ENCODE measurements around the gene SEZ6. TPM values are rescaled to one million over a fixed set of nuclear protein-coding genes. Genes with fewer than 3 reads are reported as not detected.

SEZ6 gene
- total RNA-seq, 3 donors from 2014 or later: 0.31 to 1.0 TPM; not detected in 1

DNA sequence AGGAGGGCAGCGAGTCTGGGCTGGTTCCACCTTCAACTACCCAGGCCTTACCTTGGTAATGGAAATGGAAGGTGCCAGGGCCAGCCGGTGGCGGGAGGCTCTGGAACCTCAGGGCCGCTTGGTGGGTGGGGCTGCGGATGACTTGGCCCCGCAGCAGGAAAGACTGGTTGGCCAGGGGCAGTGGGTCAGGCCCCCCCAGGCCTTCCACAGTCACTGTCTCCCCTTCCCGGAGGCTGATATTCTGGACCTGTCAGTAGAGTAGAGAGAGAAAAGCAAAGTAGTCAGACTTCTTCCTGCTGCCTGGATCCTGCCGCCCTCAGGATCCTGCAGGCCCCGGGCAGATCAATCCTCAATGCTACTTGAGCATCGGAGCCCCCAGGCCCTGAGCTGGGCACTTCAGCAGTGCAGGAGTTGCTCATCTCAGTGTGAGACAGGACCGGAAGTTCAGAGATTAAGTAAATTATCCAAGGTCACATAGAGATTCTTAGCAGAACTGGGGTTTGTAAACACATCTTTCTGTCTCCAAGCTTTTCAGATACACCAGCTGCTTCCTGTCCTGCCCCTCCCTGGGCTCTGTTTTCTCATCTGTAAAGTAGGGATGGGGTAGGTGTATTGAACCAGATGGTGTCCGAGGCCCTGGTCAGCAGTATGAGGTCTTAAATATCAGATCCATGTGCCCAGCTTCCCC is 36.0 kb downstream of the SEZ6 start:
- Histone ChIP-seq H3K9me3 (no peaks in the 10 kb centered on the region), H3K4me3 (no peak overlapping the region), H3K4me1 (ENCODE audit: low read depth) (no peaks in the 10 kb centered on the region), H3K36me3 (ENCODE audit: low read depth) (no peaks in the 10 kb centered on the region)
- no peak for ATAC-seq
- no peak for DNase-seq
- TF ChIP-seq, protein P1, sequence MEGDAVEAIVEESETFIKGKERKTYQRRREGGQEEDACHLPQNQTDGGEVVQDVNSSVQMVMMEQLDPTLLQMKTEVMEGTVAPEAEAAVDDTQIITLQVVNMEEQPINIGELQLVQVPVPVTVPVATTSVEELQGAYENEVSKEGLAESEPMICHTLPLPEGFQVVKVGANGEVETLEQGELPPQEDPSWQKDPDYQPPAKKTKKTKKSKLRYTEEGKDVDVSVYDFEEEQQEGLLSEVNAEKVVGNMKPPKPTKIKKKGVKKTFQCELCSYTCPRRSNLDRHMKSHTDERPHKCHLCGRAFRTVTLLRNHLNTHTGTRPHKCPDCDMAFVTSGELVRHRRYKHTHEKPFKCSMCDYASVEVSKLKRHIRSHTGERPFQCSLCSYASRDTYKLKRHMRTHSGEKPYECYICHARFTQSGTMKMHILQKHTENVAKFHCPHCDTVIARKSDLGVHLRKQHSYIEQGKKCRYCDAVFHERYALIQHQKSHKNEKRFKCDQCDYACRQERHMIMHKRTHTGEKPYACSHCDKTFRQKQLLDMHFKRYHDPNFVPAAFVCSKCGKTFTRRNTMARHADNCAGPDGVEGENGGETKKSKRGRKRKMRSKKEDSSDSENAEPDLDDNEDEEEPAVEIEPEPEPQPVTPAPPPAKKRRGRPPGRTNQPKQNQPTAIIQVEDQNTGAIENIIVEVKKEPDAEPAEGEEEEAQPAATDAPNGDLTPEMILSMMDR (IDR thresholded peaks at IDR 0.05): no peak
- intact Hi-C loops (cut with DNase I, micrococcal nuclease): loop anchor here (5.0 kb wide), 2 partner anchors 142 to 147 kb away; no protein-coding TSS in a partner anchor

DNA sequence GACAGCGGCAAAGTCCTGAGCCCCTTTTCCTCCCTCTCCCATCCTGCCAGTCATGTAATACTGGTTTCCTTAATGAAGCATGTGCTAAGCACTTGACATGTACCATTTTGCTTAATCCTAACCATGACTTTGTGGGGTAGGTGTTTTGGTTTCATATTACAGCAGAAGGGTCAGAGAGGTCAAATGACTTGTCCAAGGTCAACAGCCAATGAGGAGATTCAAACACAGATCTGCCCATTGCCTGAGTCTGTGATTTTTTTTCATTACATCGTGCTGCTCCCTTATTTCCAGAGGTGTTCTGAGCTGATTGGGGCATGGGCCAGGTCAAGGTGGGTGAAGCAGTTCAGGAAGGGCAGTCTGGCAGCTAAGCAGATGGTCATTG is 36.9 kb downstream of the SEZ6 start:
- Histone ChIP-seq H3K4me1 (ENCODE audit: low read depth) (no peaks in the 10 kb centered on the region), H3K9me3 (no peaks in the 10 kb centered on the region), H3K36me3 (ENCODE audit: low read depth) (no peaks in the 10 kb centered on the region), H3K4me3 (no peak overlapping the region)
- intact Hi-C loops (cut with DNase I, micrococcal nuclease): loop anchor here (5.0 kb wide), 2 partner anchors 143 to 148 kb away; no protein-coding TSS in a partner anchor
- no peak for ATAC-seq
- TF ChIP-seq, protein P1 (IDR thresholded peaks at IDR 0.05): no peak
- no peak for DNase-seq

- DNase-seq (no peak), ATAC-seq (no peak)
- intact Hi-C loops (cut with DNase I, micrococcal nuclease): loop anchor here (5.0 kb wide), 2 partner anchors 144 to 149 kb away; no protein-coding TSS in a partner anchor
- TF ChIP-seq, protein P1 (IDR thresholded peaks at IDR 0.05): no peak
- H3K4me3 ChIP-seq: no peak overlapping the region
- no peaks in the 10 kb centered on the region for H3K36me3 ChIP-seq (ENCODE audit: low read depth)
- H3K4me1 ChIP-seq (ENCODE audit: low read depth): no peaks in the 10 kb centered on the region
- H3K9me3 ChIP-seq: no peaks in the 10 kb centered on the region
Observed at GRCh38 chr17:28968231-28968913, 37.5 kb downstream of the SEZ6 start.

GRCh38 chr17:28967221-28968135 is 38.4 kb downstream of the SEZ6 start:
- no peak overlapping the region for H3K4me3 ChIP-seq
- ATAC-seq (peak; percentile 27), DNase-seq (peak in 1 of 3 donors; percentile 19)
- H3K9me3 ChIP-seq: no peaks in the 10 kb centered on the region
- TF ChIP-seq, protein P1 (IDR thresholded peaks at IDR 0.05): no peak
- H3K36me3 ChIP-seq (ENCODE audit: low read depth): no peaks in the 10 kb centered on the region
- intact Hi-C loops (cut with DNase I, micrococcal nuclease): loop anchor here (5.0 kb wide), 2 partner anchors 145 to 150 kb away; no protein-coding TSS in a partner anchor
- no peaks in the 10 kb centered on the region for H3K4me1 ChIP-seq (ENCODE audit: low read depth)

DNA sequence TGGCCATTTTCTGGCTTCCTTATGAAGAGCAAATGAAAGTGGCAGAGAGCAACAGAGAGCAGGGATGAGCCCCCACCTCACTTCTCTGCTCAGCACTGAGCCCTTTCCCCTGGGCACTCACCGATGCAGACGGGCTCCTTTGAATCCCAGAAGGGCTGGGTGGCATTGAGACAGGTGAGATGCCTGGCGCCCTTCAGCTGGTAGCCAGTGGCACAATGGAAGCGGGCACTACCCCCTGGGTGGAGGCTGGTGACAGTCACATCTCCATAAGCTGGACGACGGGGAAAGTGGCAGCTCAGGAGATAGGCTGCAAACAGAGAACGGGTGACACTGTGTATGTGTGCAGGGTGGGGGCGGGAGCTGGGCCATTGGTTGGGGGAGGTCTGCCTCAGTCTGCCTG is 42.0 kb downstream of the SEZ6 start:
- H3K36me3 ChIP-seq (ENCODE audit: low read depth): no peaks in the 10 kb centered on the region
- intact Hi-C loops (cut with DNase I, micrococcal nuclease): no loop called here
- no peaks in the 10 kb centered on the region for H3K4me1 ChIP-seq (ENCODE audit: low read depth)
- no peaks in the 10 kb centered on the region for H3K9me3 ChIP-seq
- ATAC-seq: no peak
- DNase-seq: peak in 2 of 3 donors; percentile 6 to 23
- no peak overlapping the region for H3K4me3 ChIP-seq
- TF ChIP-seq, protein P1 (IDR thresholded peaks at IDR 0.05): no peak
